GM23248 (cell line): ENCODE results near the gene ZBTB46.

Experiments
- EZH2 ChIP-seq: fragments of 200-600 bp; sonication (generic); IDR thresholded peaks from 2 replicates; pipeline ENCODE4 v1.6.1; 2018; ENCODE audit warnings: antibody characterized with exemption, mild to moderate bottlenecking; ENCODE audit not compliant: insufficient read depth, poor library complexity, severe bottlenecking
- EZH2phosphoT487 ChIP-seq: fragments of 200-600 bp; sonication (generic); IDR thresholded peaks from 2 replicates; pipeline ENCODE4 v1.6.1; 2018; ENCODE audit warnings: antibody characterized with exemption, moderate library complexity, mild to moderate bottlenecking, low read depth; ENCODE audit not compliant: insufficient read depth

- TF ChIP-seq EZH2 (no peak), EZH2phosphoT487 (no peak)
Measured at GRCh38 chr20:63759377-63759901, 71.6 kb downstream of the ZBTB46 start.
